Measurements from ENCODE around the gene MTMR6.

MTMR6 gene

DNA sequence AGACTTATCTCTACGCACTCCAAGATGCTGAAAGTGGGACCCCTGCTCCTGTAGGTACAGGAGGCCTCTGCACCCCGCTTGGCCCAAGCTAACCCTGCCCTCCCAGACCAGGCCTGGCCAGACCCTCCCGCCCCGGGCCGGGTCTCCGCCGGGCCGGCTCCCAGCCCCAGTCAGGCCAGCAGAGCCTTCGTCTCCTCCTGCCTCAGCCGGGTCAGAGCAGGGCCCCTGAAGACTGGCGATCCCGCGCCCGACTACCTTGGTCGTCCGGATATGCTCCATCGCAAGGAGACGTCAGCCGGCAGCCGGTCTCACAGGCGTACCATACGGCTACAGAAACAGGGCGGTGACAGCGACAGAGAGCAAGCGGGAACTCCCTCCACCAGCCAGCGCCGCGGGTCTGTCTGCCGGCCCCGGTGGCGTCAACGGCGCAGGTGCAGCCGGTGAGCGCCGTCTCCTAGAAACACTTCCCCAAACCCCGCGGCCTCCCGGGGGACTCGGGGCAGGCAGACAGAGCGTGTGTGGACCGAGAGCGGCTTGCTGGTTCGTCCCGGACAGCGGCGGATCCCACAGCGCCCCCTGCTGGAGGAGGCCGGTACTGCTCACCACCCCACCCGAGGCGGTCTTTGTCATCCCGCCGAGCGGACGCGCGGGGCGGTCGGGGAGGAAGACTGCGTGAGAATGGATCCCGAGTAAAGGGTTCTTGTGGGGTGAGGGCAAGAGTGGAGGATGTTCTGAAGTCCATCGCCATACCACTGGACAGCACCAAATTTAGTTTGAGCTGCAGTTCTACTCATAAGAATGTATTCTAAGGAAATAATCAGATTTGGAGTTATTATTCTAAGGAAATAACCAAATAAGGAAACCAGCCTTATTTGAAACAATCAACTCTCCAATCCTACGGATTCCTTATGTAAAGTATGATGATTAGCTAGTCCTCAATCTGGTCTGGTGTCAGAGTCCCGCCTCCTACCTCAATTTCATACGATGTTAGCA, at the start of gene MTMR6:
Gene MTMR6, minus strand, starts transcription at position 520 of the 993 bp plus-strand sequence. Its CDS starts 241 bp downstream, at position 279.
- DNase-seq (ENCODE audit: extremely low read depth, insufficient read length), result peak; percentile 98
- H3K4me3 ChIP-seq (replicated peaks; ENCODE audit: low read depth, low read length), result peak within 1 kb of the TSS; percentile 92
- no peaks in the 10 kb centered on the region for H3K36me3 ChIP-seq (ENCODE audit: control insufficient read depth, insufficient read depth, low read length)
- H3K27me3 ChIP-seq (replicated peaks; ENCODE audit: control insufficient read depth, insufficient read depth, low read length), result no peaks in the 10 kb centered on the region
- TF ChIP-seq, protein P1, sequence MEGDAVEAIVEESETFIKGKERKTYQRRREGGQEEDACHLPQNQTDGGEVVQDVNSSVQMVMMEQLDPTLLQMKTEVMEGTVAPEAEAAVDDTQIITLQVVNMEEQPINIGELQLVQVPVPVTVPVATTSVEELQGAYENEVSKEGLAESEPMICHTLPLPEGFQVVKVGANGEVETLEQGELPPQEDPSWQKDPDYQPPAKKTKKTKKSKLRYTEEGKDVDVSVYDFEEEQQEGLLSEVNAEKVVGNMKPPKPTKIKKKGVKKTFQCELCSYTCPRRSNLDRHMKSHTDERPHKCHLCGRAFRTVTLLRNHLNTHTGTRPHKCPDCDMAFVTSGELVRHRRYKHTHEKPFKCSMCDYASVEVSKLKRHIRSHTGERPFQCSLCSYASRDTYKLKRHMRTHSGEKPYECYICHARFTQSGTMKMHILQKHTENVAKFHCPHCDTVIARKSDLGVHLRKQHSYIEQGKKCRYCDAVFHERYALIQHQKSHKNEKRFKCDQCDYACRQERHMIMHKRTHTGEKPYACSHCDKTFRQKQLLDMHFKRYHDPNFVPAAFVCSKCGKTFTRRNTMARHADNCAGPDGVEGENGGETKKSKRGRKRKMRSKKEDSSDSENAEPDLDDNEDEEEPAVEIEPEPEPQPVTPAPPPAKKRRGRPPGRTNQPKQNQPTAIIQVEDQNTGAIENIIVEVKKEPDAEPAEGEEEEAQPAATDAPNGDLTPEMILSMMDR (IDR thresholded peaks at IDR 0.05; ENCODE audit: insufficient read depth, low read length, poor library complexity, severe bottlenecking), result peak; percentile 98

DNA sequence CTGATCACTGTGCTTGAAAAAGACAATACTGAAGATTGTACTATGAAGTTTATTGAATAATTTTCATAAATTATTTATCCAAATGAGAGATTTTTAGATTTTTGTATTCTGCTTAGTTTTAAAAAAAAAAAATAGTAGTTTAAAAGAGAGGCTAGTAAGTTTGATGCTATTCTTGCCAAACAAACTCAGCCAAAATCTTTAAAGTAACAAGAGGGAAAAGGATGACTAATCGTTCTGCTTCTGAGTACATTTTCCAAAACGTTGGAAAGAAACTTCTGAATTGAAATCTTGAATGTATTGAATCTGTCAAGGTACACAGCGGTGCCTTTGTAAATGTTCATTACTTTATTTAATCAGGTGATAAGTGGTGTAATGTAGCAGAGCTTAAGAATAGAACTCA, 48.6 kb upstream of the MTMR6 start:
- H3K4me3 ChIP-seq (replicated peaks; ENCODE audit: low read depth, low read length), result no peak overlapping the region
- DNase-seq (ENCODE audit: extremely low read depth, insufficient read length), result no peak
- H3K27me3 ChIP-seq (replicated peaks; ENCODE audit: control insufficient read depth, insufficient read depth, low read length), result no peaks in the 10 kb centered on the region
- H3K36me3 ChIP-seq (ENCODE audit: control insufficient read depth, insufficient read depth, low read length), result peaks cover 5% of the 10 kb centered on the region
- TF ChIP-seq, protein P1 (IDR thresholded peaks at IDR 0.05; ENCODE audit: insufficient read depth, low read length, poor library complexity, severe bottlenecking), result no peak

DNA sequence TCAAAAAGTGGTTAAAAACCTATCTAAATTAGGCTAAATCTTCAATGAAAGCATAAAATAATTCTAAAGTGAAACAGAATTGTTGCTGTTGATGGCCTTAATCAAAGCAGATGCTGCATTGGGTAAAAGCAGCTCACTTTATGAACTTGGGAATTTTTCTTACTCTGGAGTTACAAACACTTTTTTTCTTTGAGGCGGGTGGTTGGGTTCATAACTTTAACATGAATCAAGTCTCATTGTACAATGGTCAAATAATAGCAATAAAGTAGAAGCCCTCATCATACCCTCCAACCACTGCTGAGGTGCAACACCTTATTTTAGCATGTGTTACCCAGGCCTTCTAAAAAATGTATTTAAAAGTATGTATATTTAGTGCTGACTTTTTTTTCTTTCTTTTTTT, 43.3 kb upstream of the MTMR6 start:
- no peak for DNase-seq (ENCODE audit: extremely low read depth, insufficient read length)
- Histone ChIP-seq H3K36me3 (ENCODE audit: control insufficient read depth, insufficient read depth, low read length) (peaks cover 9% of the 10 kb centered on the region), H3K27me3 (replicated peaks; ENCODE audit: control insufficient read depth, insufficient read depth, low read length) (no peaks in the 10 kb centered on the region), H3K4me3 (replicated peaks; ENCODE audit: low read depth, low read length) (no peak overlapping the region)
- TF ChIP-seq, protein P1 (IDR thresholded peaks at IDR 0.05; ENCODE audit: insufficient read depth, low read length, poor library complexity, severe bottlenecking), result no peak

DNA sequence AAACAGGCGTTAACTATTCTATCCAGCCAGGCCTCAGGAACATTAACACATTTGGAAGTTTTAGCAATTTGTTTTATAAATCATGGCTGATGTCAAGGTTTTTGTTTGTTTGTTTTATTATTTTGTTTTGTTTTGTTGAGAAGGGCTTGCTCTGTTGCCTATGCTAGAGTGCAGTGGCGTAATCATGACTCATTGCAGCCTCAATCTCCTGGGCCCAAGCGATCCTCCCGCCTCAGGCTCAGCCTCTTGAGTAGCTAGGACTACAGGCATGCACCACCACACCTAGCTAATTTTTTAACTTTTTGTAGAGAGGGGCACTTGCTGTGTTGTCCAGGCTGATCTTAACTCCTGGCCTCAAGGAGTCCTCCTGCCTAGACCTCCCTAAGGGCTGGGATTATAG, 42.4 kb upstream of the MTMR6 start:
- Histone ChIP-seq H3K36me3 (ENCODE audit: control insufficient read depth, insufficient read depth, low read length) (peaks cover 9% of the 10 kb centered on the region), H3K27me3 (replicated peaks; ENCODE audit: control insufficient read depth, insufficient read depth, low read length) (no peaks in the 10 kb centered on the region), H3K4me3 (replicated peaks; ENCODE audit: low read depth, low read length) (no peak overlapping the region)
- TF ChIP-seq, protein P1 (IDR thresholded peaks at IDR 0.05; ENCODE audit: insufficient read depth, low read length, poor library complexity, severe bottlenecking), result no peak
- DNase-seq (ENCODE audit: extremely low read depth, insufficient read length), result no peak

DNA sequence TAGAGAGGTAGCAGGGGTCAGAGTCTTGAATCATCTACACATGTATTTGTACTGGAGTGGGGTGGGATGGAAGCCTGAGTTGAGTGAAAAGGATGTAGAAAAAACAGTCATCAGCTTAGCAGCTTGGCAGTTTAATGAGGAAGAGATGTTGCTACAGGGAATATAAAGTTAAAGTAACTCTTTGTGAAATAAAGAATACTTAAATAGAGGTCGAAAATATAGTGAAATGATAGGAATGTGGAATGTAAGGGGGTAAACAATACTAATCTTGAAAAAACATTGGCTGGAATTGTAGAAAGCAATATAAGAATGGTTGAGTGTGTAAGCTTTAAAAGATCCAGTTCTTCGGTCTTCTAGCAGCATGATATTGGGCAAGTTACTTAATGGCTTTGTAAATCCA, 36.8 kb upstream of the MTMR6 start:
- no peak for DNase-seq (ENCODE audit: extremely low read depth, insufficient read length)
- H3K36me3 ChIP-seq (ENCODE audit: control insufficient read depth, insufficient read depth, low read length), result peaks cover 3% of the 10 kb centered on the region
- TF ChIP-seq, protein P1 (IDR thresholded peaks at IDR 0.05; ENCODE audit: insufficient read depth, low read length, poor library complexity, severe bottlenecking), result no peak
- no peaks in the 10 kb centered on the region for H3K27me3 ChIP-seq (replicated peaks; ENCODE audit: control insufficient read depth, insufficient read depth, low read length)
- no peak overlapping the region for H3K4me3 ChIP-seq (replicated peaks; ENCODE audit: low read depth, low read length)
